Measurements from ENCODE around the gene LDB3.

The LDB3 gene

DNA sequence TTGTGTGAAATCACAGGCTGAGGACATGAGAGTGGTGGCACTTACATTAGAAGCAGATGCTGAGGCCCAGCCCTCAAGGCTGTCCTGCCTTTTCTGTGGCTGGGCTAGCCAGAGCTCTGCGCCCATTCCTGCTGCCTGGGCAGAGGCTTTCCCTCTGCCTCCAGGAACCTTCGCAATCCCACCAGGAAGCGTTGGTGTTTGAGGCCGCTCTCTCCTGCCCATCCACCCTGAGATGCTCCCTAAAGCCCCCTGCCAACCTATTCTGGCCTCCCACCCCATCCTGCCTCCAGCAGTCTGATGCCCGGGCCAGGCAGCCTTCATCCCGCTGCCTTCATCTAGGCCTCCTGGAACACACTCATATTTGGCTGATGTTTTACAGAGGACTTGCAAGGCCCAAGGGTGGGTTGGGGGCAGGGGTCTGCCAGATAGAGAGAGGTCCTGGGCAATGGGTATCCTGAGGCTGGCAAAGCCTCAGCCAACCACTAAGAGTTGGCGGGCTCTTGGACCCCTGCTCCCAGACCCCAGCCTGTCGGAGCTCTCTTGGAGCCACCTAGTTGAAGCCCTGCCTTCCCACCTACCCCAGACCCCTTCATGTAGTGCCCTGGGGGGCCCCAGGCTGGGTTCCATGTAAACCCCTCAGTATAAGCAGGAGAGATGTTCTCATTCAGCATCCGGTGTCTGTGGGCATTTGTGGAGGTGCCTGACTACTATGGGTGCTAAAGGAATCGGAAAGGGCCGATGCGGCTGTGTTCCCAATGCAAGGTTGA, 32.7 kb downstream of the LDB3 start:
- in situ Hi-C loops (cut with MboI; ENCODE audit: low sequenced_read_pairs, unreplicated experiment) = no loop called here
- DNase-seq (ENCODE audit: low spot score) = no peak
- no peak for TF ChIP-seq CTCF (IDR thresholded peaks at IDR 0.05; ENCODE audit: borderline replicate concordance, control extremely low read depth, extremely low read depth, insufficient read depth, missing control alignments)

GRCh38 chr10:86703176-86703575, 34.9 kb downstream of the LDB3 start:
- in situ Hi-C loops (cut with MboI; ENCODE audit: low sequenced_read_pairs, unreplicated experiment) = no loop called here
- no peak for TF ChIP-seq CTCF (IDR thresholded peaks at IDR 0.05; ENCODE audit: borderline replicate concordance, control extremely low read depth, extremely low read depth, insufficient read depth, missing control alignments)
- DNase-seq (ENCODE audit: low spot score) = no peak

GRCh38 chr10:86705139-86705538, 36.8 kb downstream of the LDB3 start:
- no peak for DNase-seq (ENCODE audit: low spot score)
- in situ Hi-C loops (cut with MboI; ENCODE audit: low sequenced_read_pairs, unreplicated experiment) = loop anchor here (5.0 kb wide), 1 partner anchor 192 kb away; no protein-coding TSS in a partner anchor
- TF ChIP-seq CTCF (IDR thresholded peaks at IDR 0.05; ENCODE audit: borderline replicate concordance, control extremely low read depth, extremely low read depth, insufficient read depth, missing control alignments) = no peak

DNA sequence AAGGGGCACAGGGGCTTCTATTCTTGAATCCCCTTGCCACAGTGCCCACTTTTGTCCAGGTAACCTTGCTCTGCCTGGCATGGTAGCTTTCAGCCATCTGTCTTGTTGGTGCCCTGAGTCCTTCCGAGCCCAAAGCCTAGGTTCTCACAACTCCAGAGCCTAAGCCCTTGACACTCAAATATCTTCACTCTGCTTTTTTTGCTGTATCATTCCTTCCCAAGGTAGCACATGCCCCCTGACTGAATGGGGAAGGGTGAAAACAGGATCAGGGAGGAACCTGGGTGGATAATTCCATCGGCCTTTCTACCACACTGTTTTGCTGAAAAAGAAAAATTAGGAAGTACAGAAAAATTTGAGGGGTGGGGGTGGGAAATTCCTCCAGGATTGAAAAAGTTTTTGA, 37.6 kb downstream of the LDB3 start:
- DNase-seq (ENCODE audit: low spot score) = no peak
- in situ Hi-C loops (cut with MboI; ENCODE audit: low sequenced_read_pairs, unreplicated experiment) = loop anchor here (5.0 kb wide), 1 partner anchor 191 kb away; no protein-coding TSS in a partner anchor
- no peak for TF ChIP-seq CTCF (IDR thresholded peaks at IDR 0.05; ENCODE audit: borderline replicate concordance, control extremely low read depth, extremely low read depth, insufficient read depth, missing control alignments)

DNA sequence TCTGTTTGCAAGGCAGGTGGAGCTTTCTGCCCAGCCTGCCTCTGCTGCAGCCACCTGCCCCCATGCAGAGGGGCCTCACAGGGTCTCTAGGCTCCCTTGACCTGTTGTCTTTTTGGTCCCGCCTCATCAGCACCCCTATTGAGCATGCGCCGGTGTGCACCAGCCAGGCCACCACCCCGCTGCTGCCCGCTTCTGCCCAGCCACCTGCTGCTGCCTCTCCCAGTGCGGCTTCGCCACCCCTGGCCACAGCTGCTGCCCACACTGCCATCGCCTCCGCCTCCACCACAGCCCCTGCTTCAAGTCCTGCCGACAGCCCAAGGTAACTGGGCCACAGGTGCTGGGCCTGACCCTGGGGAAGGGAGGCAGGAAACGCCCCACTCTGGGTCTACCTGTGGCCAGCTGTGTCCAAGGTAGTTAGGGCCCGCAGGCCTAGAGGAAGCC, 38.1 kb downstream of the LDB3 start:
- DNase-seq (ENCODE audit: low spot score) = no peak
- in situ Hi-C loops (cut with MboI; ENCODE audit: low sequenced_read_pairs, unreplicated experiment) = loop anchor here (5.0 kb wide), 1 partner anchor 191 kb away; no protein-coding TSS in a partner anchor

GRCh38 chr10:86706977-86707376, 38.7 kb downstream of the LDB3 start:
- no peak for DNase-seq (ENCODE audit: low spot score)
- no peak for TF ChIP-seq CTCF (IDR thresholded peaks at IDR 0.05; ENCODE audit: borderline replicate concordance, control extremely low read depth, extremely low read depth, insufficient read depth, missing control alignments)
- in situ Hi-C loops (cut with MboI; ENCODE audit: low sequenced_read_pairs, unreplicated experiment) = loop anchor here (5.0 kb wide), 1 partner anchor 190 kb away; no protein-coding TSS in a partner anchor

More for the DNA sequence above, 38.1 kb downstream of the LDB3 start:
- no peak for TF ChIP-seq CTCF (IDR thresholded peaks at IDR 0.05; ENCODE audit: borderline replicate concordance, control extremely low read depth, extremely low read depth, insufficient read depth, missing control alignments)
